Peyer's patch (tissue), 4 donors: ENCODE measurements around the gene GCLM. TPM values are rescaled to one million over a fixed set of nuclear protein-coding genes. Genes with fewer than 3 reads are reported as not detected.
A peak's percentile ranks its signal among the peaks of the same experiment; 100 is the strongest.
"Not testable (repeated sequence)": the region's sequence is repeated elsewhere in the genome, so short reads cannot be mapped to it uniquely, and the experiment has no call there.

ENCODE experiments used
- DNase-seq, 3 donors: peaks; one replicate each; pipeline ENCODE4 v3.0.0-alpha.2; 2017 to 2019
- H3K27ac ChIP-seq, 4 donors: fragments of 200-600 bp; sonication (generic); one replicate each; pipeline ENCODE4 v1.5.1; 2016 to 2019
- H3K27me3 ChIP-seq, 2 donors: fragments of 200-600 bp; sonication (generic); one replicate each; pipeline ENCODE4 v1.5.1; 2019
- H3K36me3 ChIP-seq, 3 donors: fragments of 200-600 bp; sonication (generic); one replicate each; pipeline ENCODE4 v1.5.1; 2016 to 2019
- H3K4me1 ChIP-seq, 4 donors: fragments of 200-600 bp; sonication (generic); one replicate each; pipeline ENCODE4 v1.5.1; 2016 to 2019
- H3K4me3 ChIP-seq, 4 donors: fragments of 200-600 bp; sonication (generic); 1 replicate in 3 of 4; 2 replicates in 1 of 4; pipeline ENCODE4 v1.5.1; 2016 to 2019; ENCODE audit warnings: mild to moderate bottlenecking in 1 of 4
- H3K9me3 ChIP-seq, 4 donors: fragments of 200-600 bp; sonication (generic); one replicate each; pipeline ENCODE4 v1.5.1; 2016 to 2019; ENCODE audit warnings: mild to moderate bottlenecking in 1 of 4
- POLR2A ChIP-seq, 2 donors: fragments of 450-650 bp; IDR thresholded peaks; one replicate each; pipeline ENCODE4 v1.5.1; 2017; ENCODE audit warnings: antibody characterized with exemption in 2 of 2, mild to moderate bottlenecking in 2 of 2, moderate library complexity in 2 of 2
- total RNA-seq, 4 donors: library from RNA; depleted of rRNA; stranded (reverse); fragments of >200 nt; gene quantifications; one replicate each; pipeline ENCODE4 v1.1.0, GENCODE V29; 2016
- TF ChIP-seq, protein P1 (sequence below), 6 experiments: fragments of 450-650 bp in 4 of 6; fragments of 200-600 bp in 2 of 6; sonication (generic) in 1 of 6; IDR thresholded peaks; one replicate each; pipeline ENCODE4 v1.5.1; 2017 to 2019; ENCODE audit warnings: antibody characterized with exemption in 6 of 6, mild to moderate bottlenecking in 3 of 6, moderate library complexity in 1 of 6

The GCLM gene
- total RNA-seq, 4 donors from 2014 or later: 14.0 to 56.2 (median 17.9) TPM

DNA sequence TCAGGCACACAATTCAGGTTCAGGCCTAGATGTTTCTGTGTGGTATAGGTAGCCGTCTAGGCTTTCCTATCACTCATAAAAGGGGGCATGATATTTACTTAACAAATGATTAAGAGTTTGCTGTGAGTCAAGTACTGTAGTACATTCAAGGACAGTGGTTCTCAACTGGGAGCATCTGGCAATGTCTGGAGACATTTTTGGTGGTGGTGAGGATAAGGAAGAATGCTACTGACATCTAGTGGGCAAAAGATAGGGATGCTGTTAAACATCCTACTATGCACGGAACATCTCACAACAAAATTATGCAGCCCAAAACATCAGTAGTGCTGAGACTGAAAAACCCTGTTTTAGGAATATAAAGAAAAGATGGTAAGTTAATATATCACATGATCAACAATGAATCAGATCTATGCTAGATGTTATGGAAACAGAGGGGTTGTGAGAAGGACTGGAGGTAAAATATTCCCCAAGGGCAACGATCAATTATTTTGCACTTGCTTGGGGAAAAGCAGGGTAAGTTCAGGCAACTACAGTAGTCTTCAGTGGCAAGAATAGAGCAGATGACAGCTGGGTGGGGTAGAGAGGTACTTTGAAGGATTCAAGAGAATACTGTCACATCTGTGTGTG lies 35.1 kb downstream of the GCLM start:
- H3K27me3 ChIP-seq: no peaks in the 10 kb centered on the region
- DNase-seq: no peak
- H3K36me3 ChIP-seq: peaks cover 0 to 82% (median 5%) of the 10 kb centered on the region in 3 donors
- TF ChIP-seq, protein P1, sequence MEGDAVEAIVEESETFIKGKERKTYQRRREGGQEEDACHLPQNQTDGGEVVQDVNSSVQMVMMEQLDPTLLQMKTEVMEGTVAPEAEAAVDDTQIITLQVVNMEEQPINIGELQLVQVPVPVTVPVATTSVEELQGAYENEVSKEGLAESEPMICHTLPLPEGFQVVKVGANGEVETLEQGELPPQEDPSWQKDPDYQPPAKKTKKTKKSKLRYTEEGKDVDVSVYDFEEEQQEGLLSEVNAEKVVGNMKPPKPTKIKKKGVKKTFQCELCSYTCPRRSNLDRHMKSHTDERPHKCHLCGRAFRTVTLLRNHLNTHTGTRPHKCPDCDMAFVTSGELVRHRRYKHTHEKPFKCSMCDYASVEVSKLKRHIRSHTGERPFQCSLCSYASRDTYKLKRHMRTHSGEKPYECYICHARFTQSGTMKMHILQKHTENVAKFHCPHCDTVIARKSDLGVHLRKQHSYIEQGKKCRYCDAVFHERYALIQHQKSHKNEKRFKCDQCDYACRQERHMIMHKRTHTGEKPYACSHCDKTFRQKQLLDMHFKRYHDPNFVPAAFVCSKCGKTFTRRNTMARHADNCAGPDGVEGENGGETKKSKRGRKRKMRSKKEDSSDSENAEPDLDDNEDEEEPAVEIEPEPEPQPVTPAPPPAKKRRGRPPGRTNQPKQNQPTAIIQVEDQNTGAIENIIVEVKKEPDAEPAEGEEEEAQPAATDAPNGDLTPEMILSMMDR (IDR thresholded peaks at IDR 0.05): peak in 4 of 6 experiments; percentile 51 to 61 (median 55)
- TF ChIP-seq POLR2A (IDR thresholded peaks at IDR 0.05): no peak
- H3K27ac ChIP-seq: no peak overlapping the region
- no peaks in the 10 kb centered on the region for H3K9me3 ChIP-seq
- H3K4me1 ChIP-seq: peaks cover 0 to 26% (median 10%) of the 10 kb centered on the region in 4 donors
- no peak overlapping the region for H3K4me3 ChIP-seq

DNA sequence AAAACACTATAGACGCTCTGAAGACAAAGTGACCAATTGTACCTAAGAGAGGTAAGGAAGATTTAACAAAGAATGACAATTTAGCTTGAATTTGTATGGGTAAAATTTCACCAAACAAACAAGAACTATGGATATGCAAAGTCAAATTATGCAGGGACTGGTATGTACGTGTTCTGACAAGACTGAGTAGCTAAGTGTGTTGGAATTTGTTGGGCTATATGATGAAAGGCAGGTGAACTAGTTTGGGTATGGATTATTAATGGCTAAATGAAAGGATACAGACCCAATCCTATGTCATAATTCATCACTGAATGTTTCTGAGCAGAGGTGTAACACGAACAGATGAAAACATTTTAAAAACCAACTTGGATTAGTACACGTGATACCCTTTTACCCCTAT lies 37.9 kb downstream of the GCLM start:
- H3K4me3 ChIP-seq: no peak overlapping the region
- peaks cover 0 to 78% (median 5%) of the 10 kb centered on the region in 3 donors for H3K36me3 ChIP-seq
- TF ChIP-seq, protein P1 (IDR thresholded peaks at IDR 0.05): no peak
- no peak for TF ChIP-seq POLR2A (IDR thresholded peaks at IDR 0.05)
- no peaks in the 10 kb centered on the region for H3K9me3 ChIP-seq
- peaks cover 0 to 5% (median 2%) of the 10 kb centered on the region in 4 donors for H3K4me1 ChIP-seq
- no peak for DNase-seq
- no peak overlapping the region for H3K27ac ChIP-seq
- no peaks in the 10 kb centered on the region for H3K27me3 ChIP-seq

DNA sequence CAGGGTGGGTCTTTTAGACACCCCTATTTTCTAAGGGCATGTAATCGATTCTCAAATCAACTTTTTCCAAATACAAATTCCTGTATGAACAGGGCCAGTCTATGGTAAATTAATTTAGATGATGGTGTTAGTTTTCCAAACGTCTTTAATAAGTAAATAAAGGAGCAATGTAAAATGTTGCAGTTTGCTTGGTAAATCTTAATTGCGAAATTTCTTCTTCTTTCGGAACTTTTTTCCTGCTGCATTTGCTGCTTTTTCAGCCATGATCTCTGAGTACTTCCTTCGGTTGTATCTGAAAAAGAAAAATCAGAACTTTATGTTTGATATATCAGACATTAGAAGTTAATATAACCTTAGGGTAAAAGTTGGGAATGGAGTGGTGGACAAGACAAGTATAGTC lies 39.6 kb downstream of the GCLM start:
- H3K27me3 ChIP-seq: no peaks in the 10 kb centered on the region
- H3K4me3 ChIP-seq: no peak overlapping the region
- DNase-seq: no peak
- H3K36me3 ChIP-seq: peaks cover 0 to 61% (median 5%) of the 10 kb centered on the region in 3 donors
- no peaks in the 10 kb centered on the region for H3K9me3 ChIP-seq
- H3K4me1 ChIP-seq: no peaks in the 10 kb centered on the region
- TF ChIP-seq, protein P1 (IDR thresholded peaks at IDR 0.05): no peak
- no peak for TF ChIP-seq POLR2A (IDR thresholded peaks at IDR 0.05)
- no peak overlapping the region for H3K27ac ChIP-seq

DNA sequence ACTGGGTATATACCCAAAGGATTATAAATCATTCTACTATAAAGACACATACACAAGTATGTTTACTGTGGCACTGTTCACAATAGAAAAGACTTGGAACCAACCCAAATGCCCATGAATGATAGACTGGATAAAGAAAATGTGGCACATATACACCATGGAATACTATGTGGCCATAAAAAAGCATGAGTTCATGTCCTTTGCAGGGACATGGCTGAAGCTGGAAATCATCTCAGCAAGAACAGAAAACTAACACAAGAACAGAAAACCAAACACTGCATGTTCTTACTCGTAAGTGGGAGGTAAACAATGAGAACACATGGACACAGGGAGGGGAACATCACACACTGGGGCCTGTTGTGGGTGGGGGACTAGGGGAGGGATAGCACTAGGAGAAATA lies 40.7 kb downstream of the GCLM start:
- not testable (repeated sequence) for DNase-seq, H3K4me1 ChIP-seq, H3K9me3 ChIP-seq, H3K27me3 ChIP-seq, H3K4me3 ChIP-seq, H3K27ac ChIP-seq
- H3K36me3 ChIP-seq: peaks cover 0 to 49% (median 5%) of the 10 kb centered on the region in 3 donors

DNA sequence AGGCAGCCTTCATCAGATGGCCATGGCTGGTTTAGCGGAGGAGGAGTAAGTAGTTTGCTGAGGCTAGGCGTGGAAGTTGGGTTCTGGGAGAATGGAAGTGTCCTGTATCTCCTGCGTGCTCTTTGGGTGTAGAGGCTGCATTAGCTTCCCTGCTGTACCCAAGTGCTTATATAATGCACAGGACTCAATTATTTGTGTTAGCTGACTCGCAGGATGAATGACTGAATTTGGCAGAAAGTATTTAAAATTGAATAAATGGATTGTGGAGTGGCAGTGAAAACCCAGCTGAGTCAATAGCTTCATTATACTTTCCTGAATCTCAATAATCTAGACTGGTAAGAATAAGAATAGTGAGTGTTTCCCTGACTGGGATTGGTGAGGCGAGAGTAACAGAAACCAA lies 44.0 kb downstream of the GCLM start:
- no peak overlapping the region for H3K4me3 ChIP-seq
- H3K27ac ChIP-seq: no peak overlapping the region
- no peak for DNase-seq
- peaks cover 0 to 19% (median 0%) of the 10 kb centered on the region in 3 donors for H3K36me3 ChIP-seq
- no peaks in the 10 kb centered on the region for H3K9me3 ChIP-seq
- no peaks in the 10 kb centered on the region for H3K27me3 ChIP-seq
- no peaks in the 10 kb centered on the region for H3K4me1 ChIP-seq
- TF ChIP-seq, protein P1 (IDR thresholded peaks at IDR 0.05): no peak
- TF ChIP-seq POLR2A (IDR thresholded peaks at IDR 0.05): no peak

DNA sequence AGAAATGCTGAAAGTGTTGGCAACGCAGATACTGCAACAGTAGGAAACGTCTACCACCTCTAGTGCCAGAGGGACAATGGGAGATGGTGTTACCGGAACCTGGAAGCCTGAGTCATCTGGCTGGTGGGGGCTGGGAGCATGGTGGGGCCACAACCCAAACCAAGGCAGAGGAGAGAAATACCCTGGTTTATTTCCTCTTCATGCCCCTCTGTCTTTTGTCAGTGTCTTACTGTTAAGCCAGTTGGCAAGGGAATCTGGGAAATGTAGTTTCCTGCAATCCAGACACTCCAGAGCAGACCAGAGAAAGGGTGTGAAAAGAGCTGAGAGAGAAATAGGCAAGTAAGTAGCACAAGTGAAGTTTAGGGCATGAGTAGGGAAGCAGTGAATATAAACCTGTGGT lies 45.1 kb downstream of the GCLM start:
- no peaks in the 10 kb centered on the region for H3K27me3 ChIP-seq
- no peak overlapping the region for H3K27ac ChIP-seq
- peaks cover 0 to 8% (median 0%) of the 10 kb centered on the region in 3 donors for H3K36me3 ChIP-seq
- H3K9me3 ChIP-seq: no peaks in the 10 kb centered on the region
- no peaks in the 10 kb centered on the region for H3K4me1 ChIP-seq
- TF ChIP-seq POLR2A (IDR thresholded peaks at IDR 0.05): no peak
- TF ChIP-seq, protein P1 (IDR thresholded peaks at IDR 0.05): no peak
- no peak for DNase-seq
- no peak overlapping the region for H3K4me3 ChIP-seq

DNA sequence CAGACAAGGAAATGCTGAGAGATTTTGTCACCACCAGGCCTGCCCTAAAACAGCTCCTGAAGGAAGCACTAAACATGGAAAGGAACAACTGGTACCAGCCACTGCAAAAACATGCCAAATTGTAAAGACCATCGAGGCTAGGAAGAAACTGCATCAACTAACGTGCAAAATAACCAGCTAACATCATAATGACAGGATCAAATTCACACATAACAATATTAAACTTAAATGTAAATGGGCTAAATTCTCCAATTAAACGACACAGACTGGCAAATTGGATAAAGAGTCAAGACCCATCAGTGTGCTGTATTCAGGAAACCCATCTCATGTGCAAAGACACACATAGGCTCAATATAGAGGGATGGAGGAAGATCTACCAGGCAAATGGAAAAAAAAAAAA lies 51.6 kb downstream of the GCLM start:
- not testable (repeated sequence) for DNase-seq, H3K4me1 ChIP-seq, H3K4me3 ChIP-seq, H3K27ac ChIP-seq, H3K27me3 ChIP-seq, H3K36me3 ChIP-seq, H3K9me3 ChIP-seq

DNA sequence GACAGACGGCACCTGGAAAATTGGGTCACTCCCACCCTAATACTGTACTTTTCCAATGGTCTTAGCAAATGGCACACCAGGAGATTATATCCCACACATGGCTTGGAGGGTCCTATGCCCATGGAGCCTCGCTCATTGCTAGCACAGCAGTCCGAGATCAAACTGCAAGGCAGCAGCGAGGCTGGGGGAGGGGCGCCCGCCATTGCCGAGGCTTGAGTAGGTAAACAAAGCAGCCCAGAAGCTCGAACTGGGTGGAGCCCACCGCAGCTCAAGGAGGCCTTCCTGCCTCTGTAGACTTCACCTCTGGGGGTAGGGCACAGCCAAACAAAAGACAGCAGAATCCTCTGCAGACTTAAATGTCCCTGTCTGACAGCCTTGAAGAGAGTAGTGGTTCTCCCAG lies 53.2 kb downstream of the GCLM start:
- not testable (repeated sequence) for H3K4me1 ChIP-seq, DNase-seq, H3K9me3 ChIP-seq, H3K36me3 ChIP-seq, H3K4me3 ChIP-seq, H3K27ac ChIP-seq, H3K27me3 ChIP-seq
